K562 (cell line): Measurements from ENCODE around the gene HTR3B. TPM values are rescaled to one million over a fixed set of nuclear protein-coding genes. Genes with fewer than 3 reads are reported as not detected.
"Not testable (repeated sequence)": the region's sequence is repeated elsewhere in the genome, so short reads cannot be mapped to it uniquely, and the experiment has no call there.

ENCODE experiments used
- ATAC-seq: fragments of 200-7000 bp; cut with Tn5 transposase; 3 replicates; pipeline ENCODE4 v1.9.1; 2020; ENCODE audit warnings: moderate library complexity
- BruUV-seq: library from RNA; stranded (reverse); fragments of 400-500 nt; replicated peaks from 2 replicates; lab custom pipeline; 2021; lab: Mats Ljungman, UMichigan
- CTCF ChIA-PET: fragments of 300-600 bp; formaldehyde crosslinking; extraction: SDS; loops from one replicate; lab custom pipeline; 2021; ENCODE audit warnings: low intra/inter-chr PET ratio; lab: Yijun Ruan, JAX
- POLR2A ChIA-PET: fragments of 300-600, 350-650 bp; sonication (Branson Sonifier 250); formaldehyde crosslinking; extraction: SDS; loops from one replicate; lab custom pipeline; 2021; ENCODE audit warnings: antibody characterized with exemption, inconsistent platforms; lab: Yijun Ruan, JAX
- DNase-seq, 4 experiments: peaks; one replicate each; pipeline versions ENCODE4 v3.0.0 to v3.0.0-alpha.2; 2011 to 2018; ENCODE audit warnings: low spot score in 3 of 4, mixed read lengths in 3 of 4; ENCODE audit errors: extremely low read depth in 1 of 4
- FAIRE-seq: peaks from 2 replicates; lab custom pipeline; 2011; peaks lifted over from hg19 to GRCh38; lab: Jason Lieb, UNC
- H2AFZ ChIP-seq: 2 replicates; pipeline ENCODE4 v1.6.0; 2011; ENCODE audit warnings: low read depth, low read length, control low read depth, inconsistent platforms
- H3K27ac ChIP-seq: fragments of 200-600 bp; 3 replicates; pipeline ENCODE4 v1.8.0; 2011; ENCODE audit warnings: low read depth, mild to moderate bottlenecking, control low read depth, inconsistent platforms, low read length, moderate library complexity, mixed read lengths; ENCODE audit errors: extremely low read depth
- H3K27me3 ChIP-seq, 2 experiments: fragments of 300-600 bp in 1 of 2; 2 replicates in 1 of 2; 3 replicates in 1 of 2; pipeline versions ENCODE4 v1.6.0 to v1.8.0; 2011; ENCODE audit warnings: inconsistent platforms in 2 of 2, low read length in 2 of 2, mild to moderate bottlenecking in 1 of 2, mixed read lengths in 1 of 2, moderate library complexity in 1 of 2; ENCODE audit not compliant: control insufficient read depth in 2 of 2, insufficient read depth in 2 of 2
- H3K36me3 ChIP-seq: fragments of 300-600 bp; 3 replicates; pipeline ENCODE4 v1.8.0; 2011; ENCODE audit warnings: mild to moderate bottlenecking, low read length, inconsistent platforms; ENCODE audit not compliant: control insufficient read depth, insufficient read depth
- H3K4me1 ChIP-seq, 2 experiments: fragments of 200-600 bp in 1 of 2; replicated peaks in 1 of 2; 2 replicates in 1 of 2; 3 replicates in 1 of 2; pipeline versions ENCODE4 v1.5.1 to v1.8.0; 2011; ENCODE audit warnings: inconsistent platforms in 2 of 2, low read length in 2 of 2, mild to moderate bottlenecking in 1 of 2, mixed read lengths in 1 of 2, moderate library complexity in 1 of 2; ENCODE audit not compliant: control insufficient read depth in 2 of 2, insufficient read depth in 2 of 2
- H3K4me2 ChIP-seq: 2 replicates; pipeline ENCODE4 v1.6.1; 2011; ENCODE audit warnings: low read length, control low read depth, inconsistent platforms, mixed read lengths; ENCODE audit not compliant: insufficient read depth
- H3K4me3 ChIP-seq: fragments of 200-600 bp; sonication (generic), shearing (Covaris generic); 2 replicates; pipeline ENCODE4 v1.5.1; 2016; ENCODE audit warnings: control low read depth, inconsistent platforms
- H3K79me2 ChIP-seq: fragments of 200-600 bp; 3 replicates; pipeline ENCODE4 v1.8.0; 2011; ENCODE audit warnings: low read length, inconsistent platforms; ENCODE audit not compliant: control insufficient read depth, insufficient read depth
- H3K9ac ChIP-seq, 2 experiments: 2 replicates each; pipeline versions ENCODE4 v1.6.0 to v1.6.1; 2011; ENCODE audit warnings: low read depth in 2 of 2, low read length in 2 of 2, control low read depth in 1 of 2, inconsistent platforms in 1 of 2, mild to moderate bottlenecking in 1 of 2, mixed read lengths in 1 of 2; ENCODE audit not compliant: insufficient read depth in 1 of 2
- H3K9me1 ChIP-seq: one replicate; pipeline ENCODE4 v1.6.0; 2011; ENCODE audit warnings: inconsistent platforms, mild to moderate bottlenecking, low read length, moderate library complexity; ENCODE audit not compliant: control insufficient read depth, insufficient read depth
- H3K9me3 ChIP-seq: replicated peaks from 2 replicates; pipeline ENCODE4 v1.5.1; 2011; ENCODE audit warnings: low read depth, low read length, inconsistent platforms; ENCODE audit not compliant: control insufficient read depth, insufficient read depth
- H4K20me1 ChIP-seq: replicated peaks from 2 replicates; pipeline ENCODE4 v1.6.1; 2011; ENCODE audit warnings: low read length, inconsistent platforms, mixed read lengths; ENCODE audit not compliant: control insufficient read depth, insufficient read depth
- BRD4 ChIP-seq: fragments of 200-600 bp; sonication (generic); IDR thresholded peaks from 2 replicates; pipeline ENCODE4 v1.6.1; 2017; ENCODE audit warnings: inconsistent platforms
- COPS2 ChIP-seq: fragments of 450-650 bp; conservative IDR thresholded peaks from 2 replicates; pipeline ENCODE4 v1.6.1; 2016; ENCODE audit warnings: mild to moderate bottlenecking, moderate library complexity
- HMG20A ChIP-seq: fragments of 450-650 bp; formaldehyde crosslinking; conservative IDR thresholded peaks from 2 replicates; pipeline ENCODE4 v1.4.0; 2020; ENCODE audit warnings: mild to moderate bottlenecking, mixed read lengths
- HSF4 ChIP-seq: fragments of 250-450 bp; sonication (Bioruptor Pico); IDR thresholded peaks from 2 replicates; pipeline ENCODE4 v2.1.2; 2022; ENCODE audit warnings: mild to moderate bottlenecking, moderate library complexity, borderline replicate concordance
- PCBP1 ChIP-seq: fragments of 200-400 bp; formaldehyde crosslinking; IDR thresholded peaks from 2 replicates; pipeline ENCODE4 v1.6.1; 2018; ENCODE audit warnings: mild to moderate bottlenecking, low read depth, low read length; ENCODE audit not compliant: poor library complexity, severe bottlenecking
- SP2 ChIP-seq: IDR thresholded peaks from 2 replicates; pipeline ENCODE4 v1.6.1; 2011; ENCODE audit warnings: mild to moderate bottlenecking, low read depth, low read length, moderate library complexity; ENCODE audit not compliant: poor library complexity, severe bottlenecking; ENCODE audit errors: extremely low read depth
- XRCC4 ChIP-seq: IDR thresholded peaks from one replicate; pipeline ENCODE4 v1.6.1; 2011; ENCODE audit not compliant: insufficient read depth, insufficient read length; ENCODE audit errors: extremely low read depth
- ZKSCAN1 ChIP-seq: fragments of 150-350 bp; IDR thresholded peaks from 2 replicates; pipeline ENCODE4 v1.6.1; 2016; ENCODE audit warnings: low read depth, low read length
- ZNF717 ChIP-seq: fragments of 250-450 bp; sonication (Bioruptor Pico); IDR thresholded peaks from 2 replicates; pipeline ENCODE4 v1.5.0; 2021
- WGBS: fragments of 100-300 bp; shearing (Covaris generic); methylation state at CpG from one replicate; pipeline ENCODE4 v1.1.6; 2016; ENCODE audit warnings: low coverage, mixed read lengths; ENCODE audit not compliant: insufficient coverage; ENCODE audit errors: missing lambda C conversion rate; 5-methylcytosine and 5-hydroxymethylcytosine counted together
- in situ Hi-C: fragments of 300-500 bp; cut with MboI; formaldehyde crosslinking; loops from 4 replicates; pipeline ENCODE4 v1.15.0; 2018; ENCODE audit warnings: inconsistent platforms, mixed read lengths
- intact Hi-C: fragments of 100-400 bp; cut with micrococcal nuclease; formaldehyde crosslinking; loops from 2 replicates; pipeline ENCODE4 v1.14.2; 2022
- polyA plus RNA-seq, 8 experiments: library from polyadenylated mRNA; depleted of rRNA in 4 of 8; stranded (reverse) in 5 of 8; unstranded in 3 of 8; fragments of >200 nt; fragmentation: Nextera tagmentation in 2 of 8; fragmentation: Illumina TruSeq in 1 of 8; extraction: Ambion mirVana in 2 of 8; extraction: Trizol in 1 of 8; gene quantifications; 2 replicates each; pipeline versions ENCODE4 v1.2.1 to v1.2.3, GENCODE V29; 2011 to 2014; ENCODE audit warnings: inconsistent platforms in 1 of 8, missing spikeins in 1 of 8
- total RNA-seq, 7 experiments: library from RNA; depleted of rRNA in 6 of 7; stranded (reverse); fragments of >200 nt in 6 of 7; fragmentation: Illumina TruSeq in 2 of 7; extraction: Trizol in 2 of 7; gene quantifications; 2 replicates each; pipeline versions ENCODE4 v1.2.1 to v1.2.3, GENCODE V29; 2011 to 2021; ENCODE audit warnings: low replicate concordance in 1 of 7
- TF ChIP-seq, protein P1 (sequence below): fragments of 450-650 bp; conservative IDR thresholded peaks from 2 replicates; pipeline ENCODE4 v1.6.1; 2016; ENCODE audit warnings: missing genetic modification characterization, low read depth, mild to moderate bottlenecking, control low read depth, missing compliant biosample characterization

The HTR3B gene
- total and polyA plus RNA-seq, 9 of the 15 experiments (the other 6 are each of a cell fraction or from before 2014, with no cell fraction given), result not detected

GRCh38 chr11:113932788-113933187, 28.2 kb downstream of the HTR3B start:
- BruUV-seq, result no TSS peak
- intact Hi-C loops, result no loop called here
- CTCF ChIA-PET, result no interaction called here
- H3K27me3 ChIP-seq, result peaks cover 23 to 32% of the 10 kb centered on the region in 2 experiments; a peak in 3 of 5 replicates
- H3K9me1 ChIP-seq, result no peaks in the 10 kb centered on the region
- no peak overlapping the region for H2AFZ ChIP-seq
- H3K9ac ChIP-seq, result no peak overlapping the region
- 0% methylated on average over 7 of the region's 7 CpGs for WGBS
- H3K36me3 ChIP-seq, result no peaks in the 10 kb centered on the region
- no peaks in the 10 kb centered on the region for H4K20me1 ChIP-seq
- POLR2A ChIA-PET, result no interaction called here
- H3K4me2 ChIP-seq, result no peak overlapping the region
- ATAC-seq (no peak), DNase-seq (no peak), FAIRE-seq (no peak)
- in situ Hi-C loops, result loop anchor here (10.0 kb wide), 1 partner anchor 1008 kb away; no protein-coding TSS in a partner anchor
- no peaks in the 10 kb centered on the region for H3K4me1 ChIP-seq
- H3K9me3 ChIP-seq, result no peaks in the 10 kb centered on the region
- TF ChIP-seq XRCC4 (no peak), SP2 (no peak), ZKSCAN1 (no peak), HSF4 (CRISPR knock-in tag) (no peak), BRD4 (no peak), COPS2 (no peak), ZNF717 (CRISPR knock-in tag) (no peak), PCBP1 (no peak), HMG20A (CRISPR knock-in tag) (no peak)
- TF ChIP-seq, protein P1, sequence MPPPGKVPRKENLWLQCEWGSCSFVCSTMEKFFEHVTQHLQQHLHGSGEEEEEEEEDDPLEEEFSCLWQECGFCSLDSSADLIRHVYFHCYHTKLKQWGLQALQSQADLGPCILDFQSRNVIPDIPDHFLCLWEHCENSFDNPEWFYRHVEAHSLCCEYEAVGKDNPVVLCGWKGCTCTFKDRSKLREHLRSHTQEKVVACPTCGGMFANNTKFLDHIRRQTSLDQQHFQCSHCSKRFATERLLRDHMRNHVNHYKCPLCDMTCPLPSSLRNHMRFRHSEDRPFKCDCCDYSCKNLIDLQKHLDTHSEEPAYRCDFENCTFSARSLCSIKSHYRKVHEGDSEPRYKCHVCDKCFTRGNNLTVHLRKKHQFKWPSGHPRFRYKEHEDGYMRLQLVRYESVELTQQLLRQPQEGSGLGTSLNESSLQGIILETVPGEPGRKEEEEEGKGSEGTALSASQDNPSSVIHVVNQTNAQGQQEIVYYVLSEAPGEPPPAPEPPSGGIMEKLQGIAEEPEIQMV (tag), result no peak
- H3K27ac ChIP-seq, result no peak overlapping the region
- no peak overlapping the region for H3K4me3 ChIP-seq
- H3K79me2 ChIP-seq, result no peaks in the 10 kb centered on the region

DNA sequence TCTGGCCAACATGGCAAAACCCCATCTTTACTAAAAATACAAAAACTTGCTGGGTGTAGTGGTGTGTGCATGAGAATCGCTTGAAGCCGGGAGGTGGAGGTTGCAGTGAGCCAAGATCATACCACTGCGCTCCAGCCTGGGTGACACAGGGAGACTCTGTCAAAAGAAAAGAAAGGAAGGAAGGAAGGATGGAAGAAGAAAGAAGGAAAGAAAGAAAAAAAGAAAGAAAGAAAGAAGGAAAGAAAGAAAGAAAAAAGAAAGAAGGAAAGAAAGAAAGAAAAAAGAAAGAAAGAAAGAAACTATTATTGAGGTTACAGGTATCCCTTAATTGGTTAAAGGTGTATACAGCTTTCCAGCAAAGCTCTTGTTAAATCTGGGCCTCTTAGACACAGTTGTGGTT, 29.6 kb downstream of the HTR3B start:
- 7% methylated on average over 2 of the region's 3 CpGs for WGBS
- not testable (repeated sequence) for BruUV-seq

More for the DNA sequence above, 29.6 kb downstream of the HTR3B start:
- CTCF ChIA-PET, H3K4me3 ChIP-seq, H3K9me3 ChIP-seq, H3K9me1 ChIP-seq, FAIRE-seq, H3K79me2 ChIP-seq, H3K4me2 ChIP-seq, H3K4me1 ChIP-seq, H2AFZ ChIP-seq, ATAC-seq, POLR2A ChIA-PET, H3K36me3 ChIP-seq, H3K9ac ChIP-seq, DNase-seq, H4K20me1 ChIP-seq, H3K27ac ChIP-seq, intact Hi-C loops: not testable (repeated sequence)
- in situ Hi-C loops, result loop anchor here (10.0 kb wide), 1 partner anchor 1009 kb away; no protein-coding TSS in a partner anchor
- H3K27me3 ChIP-seq, result peaks cover 19 to 31% of the 10 kb centered on the region in 2 experiments; a peak in 3 of 5 replicates
